Measurements from ENCODE around the gene LDLRAD1. TPM values are rescaled to one million over a fixed set of nuclear protein-coding genes. Genes with fewer than 3 reads are reported as not detected.

The LDLRAD1 gene
- total RNA-seq, 2 experiments from 2014 or later, result not detected

GRCh38 chr1:53984726-53985125 lies 33.3 kb downstream of the LDLRAD1 start:
- Mint-ChIP-seq H3K9me3 (no peaks in the 10 kb centered on the region), H3K4me1 (ENCODE audit: low read depth) (peaks cover 12% of the 10 kb centered on the region), H3K36me3 (ENCODE audit: low read depth) (no peaks in the 10 kb centered on the region), H3K27me3 (peaks cover 3% of the 10 kb centered on the region), H3K27ac (no peak overlapping the region), H3K4me3 (no peak overlapping the region)
- DNase-seq (no peak), ATAC-seq (no peak)
- ChIA-PET CTCF (no interaction called here), POLR2A (no interaction called here)
- intact Hi-C loops (cut with micrococcal nuclease), result no loop called here
- TF ChIP-seq CTCF (IDR thresholded peaks at IDR 0.05), result no peak

- H3K4me1 Mint-ChIP-seq (ENCODE audit: low read depth), result peaks cover 8% of the 10 kb centered on the region
- no peak overlapping the region for H3K27ac Mint-ChIP-seq
- no peaks in the 10 kb centered on the region for H3K36me3 Mint-ChIP-seq (ENCODE audit: low read depth)
- no peak for ATAC-seq
- no peaks in the 10 kb centered on the region for H3K9me3 Mint-ChIP-seq
- H3K4me3 Mint-ChIP-seq, result no peak overlapping the region
- TF ChIP-seq CTCF (IDR thresholded peaks at IDR 0.05), result no peak
- intact Hi-C loops (cut with micrococcal nuclease), result no loop called here
- no peak for DNase-seq
- H3K27me3 Mint-ChIP-seq, result peaks cover 3% of the 10 kb centered on the region
- POLR2A ChIA-PET, result no interaction called here
- CTCF ChIA-PET, result interaction anchor here (1.0 kb wide), 1 partner anchor 122 kb away, joined by 5 read pairs; no protein-coding TSS in a partner anchor
Observed at GRCh38 chr1:53982763-53983104, 35.3 kb downstream of the LDLRAD1 start.

- ATAC-seq (no peak), DNase-seq (no peak)
- Mint-ChIP-seq H3K27ac (no peak overlapping the region), H3K4me1 (ENCODE audit: low read depth) (peaks cover 8% of the 10 kb centered on the region), H3K36me3 (ENCODE audit: low read depth) (no peaks in the 10 kb centered on the region), H3K27me3 (peaks cover 3% of the 10 kb centered on the region), H3K9me3 (no peaks in the 10 kb centered on the region), H3K4me3 (no peak overlapping the region)
- ChIA-PET POLR2A (no interaction called here), CTCF (interaction anchor here (1.0 kb wide), 1 partner anchor 121 kb away, joined by 5 read pairs; no protein-coding TSS in a partner anchor)
- intact Hi-C loops (cut with micrococcal nuclease), result no loop called here
- TF ChIP-seq CTCF (IDR thresholded peaks at IDR 0.05), result no peak
Observed at GRCh38 chr1:53982034-53982762, 35.8 kb downstream of the LDLRAD1 start.

GRCh38 chr1:53981220-53981619 lies 36.8 kb downstream of the LDLRAD1 start:
- POLR2A ChIA-PET, result no interaction called here
- no peak for ATAC-seq
- H3K27me3 Mint-ChIP-seq, result peaks cover 3% of the 10 kb centered on the region
- no peak for DNase-seq
- H3K4me1 Mint-ChIP-seq (ENCODE audit: low read depth), result peaks cover 3% of the 10 kb centered on the region
- H3K9me3 Mint-ChIP-seq, result no peaks in the 10 kb centered on the region
- CTCF ChIA-PET, result no interaction called here
- intact Hi-C loops (cut with micrococcal nuclease), result no loop called here
- TF ChIP-seq CTCF (IDR thresholded peaks at IDR 0.05), result no peak
- no peak overlapping the region for H3K4me3 Mint-ChIP-seq
- H3K36me3 Mint-ChIP-seq (ENCODE audit: low read depth), result no peaks in the 10 kb centered on the region
- no peak overlapping the region for H3K27ac Mint-ChIP-seq

GRCh38 chr1:53979712-53980450 lies 38.1 kb downstream of the LDLRAD1 start:
- H3K4me1 Mint-ChIP-seq (ENCODE audit: low read depth), result no peaks in the 10 kb centered on the region
- H3K9me3 Mint-ChIP-seq, result no peaks in the 10 kb centered on the region
- POLR2A ChIA-PET, result no interaction called here
- no peak overlapping the region for H3K4me3 Mint-ChIP-seq
- H3K36me3 Mint-ChIP-seq (ENCODE audit: low read depth), result no peaks in the 10 kb centered on the region
- ATAC-seq (no peak), DNase-seq (no peak)
- CTCF ChIA-PET, result interaction anchor here (1.5 kb wide), 2 partner anchors 20 to 119 kb away, joined by 3 read pairs; no protein-coding TSS in a partner anchor
- intact Hi-C loops (cut with micrococcal nuclease), result no loop called here
- no peak overlapping the region for H3K27ac Mint-ChIP-seq
- TF ChIP-seq CTCF (IDR thresholded peaks at IDR 0.05), result no peak
- peaks cover 3% of the 10 kb centered on the region for H3K27me3 Mint-ChIP-seq
